Vagina (tissue), 2 donors: ENCODE measurements around the gene FAM53A. TPM values are rescaled to one million over a fixed set of nuclear protein-coding genes. Genes with fewer than 3 reads are reported as not detected.

Source experiments
- DNase-seq, 2 donors: peaks; one replicate each; pipeline ENCODE4 v3.0.0-alpha.2; 2017; ENCODE audit errors: extremely low spot score in 2 of 2
- H3K27ac ChIP-seq: fragments of 200-600 bp; sonication (generic); one replicate; pipeline ENCODE4 v1.5.1; 2019
- H3K27me3 ChIP-seq: fragments of 200-600 bp; sonication (generic); one replicate; pipeline ENCODE4 v1.5.1; 2019
- H3K36me3 ChIP-seq, 2 donors: fragments of 200-600 bp; sonication (generic); one replicate each; pipeline ENCODE4 v1.5.1; 2017 to 2019
- H3K4me1 ChIP-seq: fragments of 200-600 bp; sonication (generic); one replicate; pipeline ENCODE4 v1.5.1; 2019
- H3K4me3 ChIP-seq, 2 donors: fragments of 200-600 bp; sonication (generic); 1 replicate in 1 of 2; 2 replicates in 1 of 2; pipeline ENCODE4 v1.5.1; 2016 to 2019
- H3K9me3 ChIP-seq: fragments of 200-600 bp; sonication (generic); one replicate; pipeline ENCODE4 v1.5.1; 2019
- POLR2A ChIP-seq, 2 donors: fragments of 450-650 bp; IDR thresholded peaks; one replicate each; pipeline ENCODE4 v1.6.1; 2017; ENCODE audit warnings: antibody characterized with exemption in 2 of 2, mild to moderate bottlenecking in 2 of 2, moderate library complexity in 2 of 2
- POLR2AphosphoS5 ChIP-seq, 2 donors: sonication (generic); formaldehyde crosslinking; IDR thresholded peaks; one replicate each; pipeline ENCODE4 v1.9.0; 2017; ENCODE audit warnings: antibody characterized with exemption in 2 of 2, mild to moderate bottlenecking in 2 of 2, low read depth in 1 of 2; ENCODE audit not compliant: insufficient read depth in 1 of 2
- intact Hi-C: fragments of 100-400 bp; cut with DNase I; formaldehyde crosslinking; loops from one replicate; pipeline ENCODE4 v1.15.1; 2023
- total RNA-seq: library from RNA; depleted of rRNA; stranded (reverse); fragments of >200 nt; gene quantifications from one replicate; pipeline ENCODE4 v1.2.3, GENCODE V29; 2016
- TF ChIP-seq, protein P1 (sequence below), 3 experiments: fragments of 450-650 bp in 2 of 3; fragments of 200-600 bp in 1 of 3; sonication (generic) in 1 of 3; IDR thresholded peaks; one replicate each; pipeline ENCODE4 v1.5.1; 2017 to 2019; ENCODE audit warnings: antibody characterized with exemption in 3 of 3, mild to moderate bottlenecking in 2 of 3, moderate library complexity in 2 of 3

FAM53A gene
- total RNA-seq, 1 donor from 2014 or later, result 13.8 TPM

DNA sequence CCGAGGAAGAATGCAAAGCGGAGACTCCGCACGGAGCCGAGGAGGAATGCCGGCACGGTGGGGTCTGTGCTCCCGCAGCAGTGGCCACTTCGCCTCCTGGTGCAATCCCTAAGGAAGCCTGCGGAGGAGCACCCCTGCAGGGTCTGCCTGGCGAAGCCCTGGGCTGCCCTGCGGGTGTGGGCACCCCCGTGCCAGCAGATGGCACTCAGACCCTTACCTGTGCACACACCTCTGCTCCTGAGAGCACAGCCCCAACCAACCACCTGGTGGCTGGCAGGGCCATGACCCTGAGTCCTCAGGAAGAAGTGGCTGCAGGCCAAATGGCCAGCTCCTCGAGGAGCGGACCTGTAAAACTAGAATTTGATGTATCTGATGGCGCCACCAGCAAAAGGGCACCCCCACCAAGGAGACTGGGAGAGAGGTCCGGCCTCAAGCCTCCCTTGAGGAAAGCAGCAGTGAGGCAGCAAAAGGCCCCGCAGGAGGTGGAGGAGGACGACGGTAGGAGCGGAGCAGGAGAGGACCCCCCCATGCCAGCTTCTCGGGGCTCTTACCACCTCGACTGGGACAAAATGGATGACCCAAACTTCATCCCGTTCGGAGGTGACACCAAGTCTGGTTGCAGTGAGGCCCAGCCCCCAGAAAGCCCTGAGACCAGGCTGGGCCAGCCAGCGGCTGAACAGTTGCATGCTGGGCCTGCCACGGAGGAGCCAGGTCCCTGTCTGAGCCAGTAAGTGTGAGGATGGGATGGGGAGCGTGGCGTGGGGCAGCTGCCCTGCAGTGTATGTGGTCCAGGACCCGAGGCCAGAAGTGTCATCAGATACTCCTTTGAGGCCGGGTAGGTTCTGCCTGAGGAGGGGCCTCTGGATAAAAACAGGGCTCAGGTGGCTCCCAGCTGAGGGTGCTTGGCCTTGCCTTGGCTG is 44.2 kb upstream of the FAM53A start:
- intact Hi-C loops, result no loop called here
- TF ChIP-seq, protein P1, sequence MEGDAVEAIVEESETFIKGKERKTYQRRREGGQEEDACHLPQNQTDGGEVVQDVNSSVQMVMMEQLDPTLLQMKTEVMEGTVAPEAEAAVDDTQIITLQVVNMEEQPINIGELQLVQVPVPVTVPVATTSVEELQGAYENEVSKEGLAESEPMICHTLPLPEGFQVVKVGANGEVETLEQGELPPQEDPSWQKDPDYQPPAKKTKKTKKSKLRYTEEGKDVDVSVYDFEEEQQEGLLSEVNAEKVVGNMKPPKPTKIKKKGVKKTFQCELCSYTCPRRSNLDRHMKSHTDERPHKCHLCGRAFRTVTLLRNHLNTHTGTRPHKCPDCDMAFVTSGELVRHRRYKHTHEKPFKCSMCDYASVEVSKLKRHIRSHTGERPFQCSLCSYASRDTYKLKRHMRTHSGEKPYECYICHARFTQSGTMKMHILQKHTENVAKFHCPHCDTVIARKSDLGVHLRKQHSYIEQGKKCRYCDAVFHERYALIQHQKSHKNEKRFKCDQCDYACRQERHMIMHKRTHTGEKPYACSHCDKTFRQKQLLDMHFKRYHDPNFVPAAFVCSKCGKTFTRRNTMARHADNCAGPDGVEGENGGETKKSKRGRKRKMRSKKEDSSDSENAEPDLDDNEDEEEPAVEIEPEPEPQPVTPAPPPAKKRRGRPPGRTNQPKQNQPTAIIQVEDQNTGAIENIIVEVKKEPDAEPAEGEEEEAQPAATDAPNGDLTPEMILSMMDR (IDR thresholded peaks at IDR 0.05), result no peak
- no peak for TF ChIP-seq POLR2AphosphoS5 (IDR thresholded peaks at IDR 0.05; ENCODE audit: insufficient read depth in 1 of 2, low read depth in 1 of 2)
- TF ChIP-seq POLR2A (IDR thresholded peaks at IDR 0.05), result no peak
- no peak for DNase-seq
- no peaks in the 10 kb centered on the region for H3K9me3 ChIP-seq
- peaks cover 20% of the 10 kb centered on the region for H3K4me1 ChIP-seq
- peak overlapping the region in 1 of 2 donors; percentile 4 for H3K4me3 ChIP-seq
- H3K27ac ChIP-seq, result peak overlapping the region; percentile 59
- no peaks in the 10 kb centered on the region for H3K36me3 ChIP-seq
- H3K27me3 ChIP-seq, result no peaks in the 10 kb centered on the region

DNA sequence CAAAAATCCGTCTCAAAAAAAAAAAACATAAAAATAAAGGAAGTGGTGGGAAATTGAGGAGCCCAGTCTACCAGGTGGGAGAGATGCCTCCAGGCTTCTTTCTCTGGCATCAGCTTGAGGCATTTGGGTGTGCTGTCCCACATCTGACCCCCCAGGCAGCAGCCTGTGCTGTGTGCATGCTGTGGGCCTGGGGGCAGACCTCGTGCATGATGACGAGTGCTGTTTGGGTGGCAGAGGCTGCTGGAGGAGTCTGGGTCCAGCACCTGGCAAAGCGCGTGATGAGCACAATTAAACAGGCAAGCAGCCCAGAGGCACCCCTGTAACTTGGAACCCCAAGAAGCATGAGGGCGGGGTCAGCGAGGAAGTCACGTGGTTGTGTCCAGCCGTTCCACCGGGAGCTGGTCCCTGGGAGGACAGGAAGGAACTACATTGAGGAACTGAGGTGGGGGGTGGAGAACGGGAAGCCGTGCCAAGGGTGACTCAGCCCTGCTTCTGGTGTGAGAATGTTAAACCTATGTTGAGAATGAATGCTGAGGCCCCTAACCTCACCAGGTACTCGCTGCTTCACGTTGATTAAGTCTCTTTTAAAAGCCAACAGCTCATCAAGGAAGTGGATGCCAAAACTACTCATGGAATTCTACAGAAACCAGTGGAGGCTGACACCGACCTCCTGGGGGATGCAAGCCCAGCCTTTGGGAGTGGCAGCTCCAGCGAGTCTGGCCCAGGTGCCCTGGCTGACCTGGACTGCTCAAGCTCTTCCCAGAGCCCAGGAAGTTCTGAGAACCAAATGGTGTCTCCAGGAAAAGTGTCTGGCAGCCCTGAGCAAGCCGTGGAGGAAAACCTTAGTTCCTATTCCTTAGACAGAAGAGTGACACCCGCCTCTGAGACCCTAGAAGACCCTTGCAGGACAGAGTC is 43.3 kb upstream of the FAM53A start:
- TF ChIP-seq POLR2AphosphoS5 (IDR thresholded peaks at IDR 0.05; ENCODE audit: insufficient read depth in 1 of 2, low read depth in 1 of 2) (peak; percentile 29 to 35), POLR2A (IDR thresholded peaks at IDR 0.05) (no peak)
- intact Hi-C loops, result loop anchor here (2.0 kb wide), 1 partner anchor 29 kb away; no protein-coding TSS in a partner anchor
- no peaks in the 10 kb centered on the region for H3K27me3 ChIP-seq
- H3K36me3 ChIP-seq, result no peaks in the 10 kb centered on the region
- no peaks in the 10 kb centered on the region for H3K9me3 ChIP-seq
- H3K4me1 ChIP-seq, result peaks cover 24% of the 10 kb centered on the region
- H3K4me3 ChIP-seq, result peak overlapping the region in 1 of 2 donors; percentile 4
- peak overlapping the region; percentile 59 for H3K27ac ChIP-seq
- no peak for DNase-seq

DNA sequence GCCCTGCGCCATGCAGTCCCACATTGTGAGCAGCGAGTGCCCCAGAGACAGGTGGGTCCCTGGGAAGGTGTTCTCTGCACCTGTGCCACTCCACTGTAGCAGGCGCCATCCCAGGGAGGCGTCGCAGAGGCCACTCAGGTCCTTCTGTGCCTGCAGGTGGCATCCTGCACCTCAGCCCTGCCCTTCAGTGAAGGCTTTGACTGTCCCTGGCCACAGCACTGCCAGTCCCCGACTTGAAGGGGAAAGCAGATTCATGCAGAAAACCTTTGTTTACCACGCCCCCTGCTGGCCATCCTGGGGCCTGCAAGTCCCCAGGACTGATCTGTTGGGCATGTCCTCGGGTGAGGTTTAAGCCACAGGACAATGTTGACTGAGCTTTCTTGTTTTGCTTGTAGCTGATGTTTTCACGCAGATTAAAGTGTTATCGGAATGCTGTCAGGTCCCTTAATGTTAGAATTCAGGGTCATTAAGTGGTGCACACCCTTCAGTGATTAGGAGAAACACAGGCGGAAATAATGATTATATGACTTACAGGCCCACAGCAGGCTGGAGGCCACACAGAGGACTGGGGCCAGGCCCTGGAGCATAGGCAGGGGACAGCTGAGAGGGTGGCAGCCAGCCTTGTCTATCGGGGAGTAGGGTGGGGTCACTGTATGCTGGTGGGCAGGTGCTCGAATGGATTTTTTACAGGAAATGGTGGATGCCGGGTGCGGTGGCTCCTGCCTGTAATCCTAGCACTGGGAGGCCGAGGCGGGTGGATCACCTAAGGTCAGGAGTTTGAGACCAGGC is 42.2 kb upstream of the FAM53A start:
- no peaks in the 10 kb centered on the region for H3K36me3 ChIP-seq
- intact Hi-C loops, result loop anchor here (2.0 kb wide), 1 partner anchor 28 kb away; no protein-coding TSS in a partner anchor
- H3K4me3 ChIP-seq, result no peak overlapping the region
- H3K27me3 ChIP-seq, result no peaks in the 10 kb centered on the region
- TF ChIP-seq POLR2AphosphoS5 (IDR thresholded peaks at IDR 0.05; ENCODE audit: insufficient read depth in 1 of 2, low read depth in 1 of 2) (peak in 1 of 2 donors; percentile 12), POLR2A (IDR thresholded peaks at IDR 0.05) (no peak)
- TF ChIP-seq, protein P1 (IDR thresholded peaks at IDR 0.05), result peak; percentile 87 to 90 (median 89)
- H3K27ac ChIP-seq, result peak overlapping the region; percentile 24
- peaks cover 33% of the 10 kb centered on the region for H3K4me1 ChIP-seq
- H3K9me3 ChIP-seq, result no peaks in the 10 kb centered on the region
- no peak for DNase-seq

DNA sequence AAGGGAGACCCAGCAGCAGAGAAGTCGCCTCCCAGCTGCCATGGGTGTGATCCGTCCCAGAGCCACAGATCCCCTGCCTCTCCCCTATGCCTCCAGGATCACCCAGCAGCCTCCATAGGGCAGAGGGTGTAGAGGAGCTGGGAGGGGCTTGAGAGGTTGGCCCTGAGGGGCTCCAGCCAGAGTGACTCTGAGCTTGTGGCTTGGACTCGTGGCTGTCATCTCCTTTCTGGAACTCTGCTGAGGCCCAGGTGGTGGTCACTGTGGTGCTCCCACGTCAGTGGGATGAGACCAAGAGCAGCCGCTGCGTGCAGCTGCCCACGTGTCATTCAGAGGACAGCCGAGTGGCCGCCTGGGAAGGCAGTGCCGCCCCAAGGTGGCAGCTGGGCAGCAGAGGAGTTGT is 41.4 kb upstream of the FAM53A start:
- H3K4me3 ChIP-seq, result no peak overlapping the region
- no peaks in the 10 kb centered on the region for H3K9me3 ChIP-seq
- no peak overlapping the region for H3K27ac ChIP-seq
- no peaks in the 10 kb centered on the region for H3K27me3 ChIP-seq
- H3K4me1 ChIP-seq, result peaks cover 33% of the 10 kb centered on the region
- H3K36me3 ChIP-seq, result no peaks in the 10 kb centered on the region
- intact Hi-C loops, result no loop called here
- no peak for DNase-seq
- TF ChIP-seq POLR2A (IDR thresholded peaks at IDR 0.05) (no peak), POLR2AphosphoS5 (IDR thresholded peaks at IDR 0.05; ENCODE audit: insufficient read depth in 1 of 2, low read depth in 1 of 2) (no peak)
- TF ChIP-seq, protein P1 (IDR thresholded peaks at IDR 0.05), result no peak
